ENCODE data around the gene ADSS1.

- TF ChIP-seq CTCF (IDR thresholded peaks at IDR 0.05) (no peak), POLR2AphosphoS5 (IDR thresholded peaks at IDR 0.05) (no peak)
Measured at GRCh38 chr14:104694475-104694950, 29.5 kb upstream of the ADSS1 start.
